Raji (cell line): ENCODE measurements around the gene ENPP6.

ENCODE experiments used
- POLR2A ChIP-seq: IDR thresholded peaks from 2 replicates; pipeline ENCODE4 v1.6.1; 2011; ENCODE audit warnings: low read depth, low read length, control low read depth; ENCODE audit not compliant: insufficient read depth

Gene ENPP6

GRCh38 chr4:184200296-184200695 is 17.4 kb downstream of the ENPP6 start:
- no peak for TF ChIP-seq POLR2A

- no peak for TF ChIP-seq POLR2A
Measured at GRCh38 chr4:184199780-184200179, 17.9 kb downstream of the ENPP6 start.

GRCh38 chr4:184198190-184198589 is 19.5 kb downstream of the ENPP6 start:
- TF ChIP-seq POLR2A, result no peak

- no peak for TF ChIP-seq POLR2A
Measured at GRCh38 chr4:184197536-184198082, 20.1 kb downstream of the ENPP6 start.

GRCh38 chr4:184196730-184197385 is 20.8 kb downstream of the ENPP6 start:
- no peak for TF ChIP-seq POLR2A

- no peak for TF ChIP-seq POLR2A
Measured at GRCh38 chr4:184193556-184194525, 23.8 kb downstream of the ENPP6 start.

GRCh38 chr4:184192933-184193332 is 24.7 kb downstream of the ENPP6 start:
- no peak for TF ChIP-seq POLR2A

GRCh38 chr4:184191267-184191666 is 26.4 kb downstream of the ENPP6 start:
- TF ChIP-seq POLR2A, result no peak

- TF ChIP-seq POLR2A, result no peak
Measured at GRCh38 chr4:184190711-184191110, 27.0 kb downstream of the ENPP6 start.

- no peak for TF ChIP-seq POLR2A
Measured at GRCh38 chr4:184189966-184190365, 27.7 kb downstream of the ENPP6 start.

- TF ChIP-seq POLR2A, result no peak
Measured at GRCh38 chr4:184188443-184189400, 29.0 kb downstream of the ENPP6 start.

GRCh38 chr4:184177271-184177670 is 40.4 kb downstream of the ENPP6 start:
- TF ChIP-seq POLR2A, result no peak

GRCh38 chr4:184174571-184175488 is 42.8 kb downstream of the ENPP6 start:
- TF ChIP-seq POLR2A, result no peak

- TF ChIP-seq POLR2A, result no peak
Measured at GRCh38 chr4:184171011-184171410, 46.7 kb downstream of the ENPP6 start.
